DMS79 (cell line): Measurements from ENCODE around the gene RAB34.
"Not testable (repeated sequence)": the region's sequence is repeated elsewhere in the genome, so short reads cannot be mapped to it uniquely, and the experiment has no call there.

ENCODE experiments used
- DNase-seq: peaks from one replicate; lab custom pipeline; 2025; lab: John Stamatoyannopoulos, UW

Gene RAB34

DNA sequence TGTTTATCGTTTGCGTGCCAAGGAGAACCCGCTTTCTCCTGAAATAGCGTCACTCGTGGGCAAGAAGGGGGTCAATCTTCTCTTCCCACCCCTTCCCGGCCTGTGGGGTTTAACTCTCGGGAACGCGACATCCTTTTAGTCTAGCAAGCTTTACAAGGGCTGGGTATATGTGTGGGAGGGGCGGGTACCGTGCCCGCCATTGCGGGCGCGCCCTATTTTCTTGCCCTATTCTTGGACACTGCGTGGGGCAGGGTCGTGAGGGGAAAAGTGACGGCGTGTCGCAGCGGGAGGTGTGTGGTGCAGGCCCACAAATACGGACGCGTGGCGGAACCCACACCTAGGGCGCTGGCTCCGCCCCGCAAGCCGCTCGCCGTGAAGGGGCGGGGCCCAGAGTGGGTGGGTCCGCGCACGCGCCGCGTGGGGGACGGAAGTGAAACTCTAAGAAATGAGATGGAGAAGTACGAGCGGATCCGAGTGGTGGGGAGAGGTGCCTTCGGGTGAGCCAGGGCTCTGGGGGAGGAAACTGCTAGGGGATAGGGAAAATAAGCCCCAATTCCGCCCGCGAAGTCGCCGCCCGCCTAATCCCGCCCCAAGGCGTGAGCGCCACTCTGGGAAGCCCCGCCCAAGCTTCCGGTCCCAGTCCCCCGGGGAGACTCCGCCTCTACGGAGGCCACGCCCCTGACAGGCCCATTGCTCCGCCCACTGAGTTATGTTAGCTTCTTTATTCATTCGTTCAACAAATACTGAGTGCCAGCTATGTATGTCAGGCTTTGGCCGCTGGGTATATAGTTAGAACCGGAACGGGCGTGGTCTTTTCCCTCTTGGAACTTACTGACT lies 10.9 kb upstream of the RAB34 start, which contains the start of gene NEK8:
Gene NEK8 (plus strand): TSS at position 425 of the 837 bp plus-strand sequence. CDS start 26 bp downstream, at position 451.
- DNase-seq = peak; percentile 81

DNA sequence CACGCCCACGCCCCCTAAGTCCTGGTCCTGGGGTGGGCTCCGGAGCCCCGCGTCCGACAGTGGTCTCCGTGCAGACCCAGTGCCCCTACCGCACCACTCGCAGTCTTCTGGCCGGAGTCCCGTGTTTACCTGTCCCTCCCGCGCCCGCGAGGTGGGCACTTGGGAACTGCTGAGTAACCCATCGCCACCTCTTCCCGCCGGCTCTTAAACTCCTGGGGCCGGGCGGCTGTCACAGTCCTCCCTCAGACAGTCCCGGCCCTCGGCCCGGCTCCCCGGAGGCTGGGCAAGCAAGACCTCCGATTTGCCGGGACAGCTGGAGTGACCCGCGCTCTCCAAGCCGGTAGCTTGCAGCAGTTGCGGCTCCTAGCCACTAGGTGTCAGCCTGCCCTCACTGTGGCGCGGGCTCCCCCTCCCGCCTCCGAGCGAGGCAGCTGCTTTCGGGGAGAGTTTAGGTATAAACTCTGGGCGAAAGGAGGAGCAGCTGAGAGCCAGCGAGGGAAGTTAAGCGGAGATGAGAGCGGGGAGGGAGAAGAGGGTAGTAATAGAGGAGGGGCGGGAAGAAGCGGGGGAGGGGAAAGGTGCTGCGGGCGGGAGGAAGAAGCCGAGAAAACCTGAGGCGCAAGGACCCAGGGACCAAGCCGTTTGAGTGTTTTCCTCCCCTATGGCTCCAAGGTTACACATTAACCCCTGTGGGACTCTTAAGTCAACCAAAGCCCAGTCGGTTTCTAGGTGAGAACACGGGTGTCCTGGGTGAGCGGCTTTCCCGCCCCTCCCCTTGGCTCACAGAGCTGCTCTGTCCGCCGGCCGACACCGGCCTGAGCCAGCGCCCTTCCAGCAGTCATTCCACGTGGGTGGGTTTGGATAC lies 9.2 kb upstream of the RAB34 start:
- peak; percentile 92 for DNase-seq

DNA sequence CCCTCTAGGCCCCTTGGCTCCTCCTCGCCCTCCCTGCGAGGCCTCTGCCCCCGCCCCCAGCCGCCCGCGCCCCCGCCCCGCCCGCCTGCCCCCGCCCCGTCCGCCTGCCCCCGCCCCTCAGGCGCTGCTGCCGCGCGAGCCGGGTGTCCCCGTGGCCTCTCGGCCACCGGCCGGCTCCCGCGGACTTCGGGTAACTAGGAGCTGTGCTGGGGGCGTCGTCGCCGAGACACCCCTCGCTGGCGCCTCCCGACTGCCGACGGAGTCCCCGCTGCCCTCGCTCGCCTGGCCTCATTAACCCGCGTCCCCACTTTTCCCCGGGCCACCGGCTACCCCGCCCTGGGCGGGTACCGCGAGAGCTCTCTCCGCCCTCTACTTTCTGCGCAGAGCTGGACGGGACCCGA lies 8.6 kb upstream of the RAB34 start, which contains the start of gene TLCD1:
Gene TLCD1 (minus strand): TSS at position 8 of the 401 bp plus-strand sequence. CDS start 136 bp downstream, outside the sequence.
- DNase-seq = no peak

DNA sequence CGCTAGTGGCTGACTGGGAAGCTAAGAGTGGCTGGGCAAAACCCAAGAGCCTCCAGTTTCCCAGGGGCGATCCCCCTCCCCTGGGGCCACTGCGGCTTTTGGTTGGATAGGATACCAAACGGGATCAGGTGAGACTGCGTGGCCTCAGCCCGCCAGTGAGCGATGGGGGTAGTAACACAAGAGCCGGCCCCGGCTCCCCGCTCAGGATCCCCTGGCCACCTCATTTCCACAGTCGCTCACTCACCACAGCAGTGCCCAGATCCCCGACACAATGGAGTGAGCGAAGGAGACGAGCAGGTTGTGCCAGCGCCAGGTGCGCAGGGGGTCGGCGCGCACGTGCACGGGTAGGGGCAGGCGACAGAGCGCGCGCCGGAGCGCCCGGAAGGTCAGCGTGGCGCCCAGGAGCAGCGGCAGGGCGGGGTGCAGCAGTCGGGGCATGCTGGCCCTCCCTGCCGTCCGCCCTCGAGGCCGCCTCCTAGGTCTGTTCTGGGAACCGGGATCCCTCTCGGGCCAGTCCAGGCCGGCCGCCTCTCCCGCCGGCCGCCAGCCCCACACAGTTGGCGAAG lies 8.1 kb upstream of the RAB34 start:
- DNase-seq = peak; percentile 63

DNA sequence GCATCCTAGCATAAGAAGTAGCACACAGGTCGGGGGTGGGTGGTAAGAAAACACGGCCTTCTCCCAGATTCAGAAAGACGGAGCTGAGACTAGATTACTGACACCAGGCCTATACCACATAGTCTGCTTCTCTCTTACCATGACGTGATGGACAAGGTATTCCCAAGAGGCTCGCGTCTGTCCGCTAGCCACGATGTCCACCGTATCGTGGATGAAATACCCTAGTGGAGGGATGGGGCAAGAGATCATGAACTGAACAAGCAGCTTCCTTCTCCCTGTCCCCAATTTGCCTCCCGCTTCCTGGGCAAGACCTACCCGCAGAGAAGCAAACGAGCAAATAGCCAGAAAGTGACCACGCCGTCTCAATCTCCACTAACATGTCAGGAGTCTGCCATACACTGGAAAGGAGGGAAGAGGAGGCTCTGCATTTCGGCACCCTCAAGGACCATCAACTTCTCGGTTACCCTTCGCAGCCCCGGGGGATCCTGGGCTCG lies 7.5 kb upstream of the RAB34 start:
- DNase-seq = no peak

DNA sequence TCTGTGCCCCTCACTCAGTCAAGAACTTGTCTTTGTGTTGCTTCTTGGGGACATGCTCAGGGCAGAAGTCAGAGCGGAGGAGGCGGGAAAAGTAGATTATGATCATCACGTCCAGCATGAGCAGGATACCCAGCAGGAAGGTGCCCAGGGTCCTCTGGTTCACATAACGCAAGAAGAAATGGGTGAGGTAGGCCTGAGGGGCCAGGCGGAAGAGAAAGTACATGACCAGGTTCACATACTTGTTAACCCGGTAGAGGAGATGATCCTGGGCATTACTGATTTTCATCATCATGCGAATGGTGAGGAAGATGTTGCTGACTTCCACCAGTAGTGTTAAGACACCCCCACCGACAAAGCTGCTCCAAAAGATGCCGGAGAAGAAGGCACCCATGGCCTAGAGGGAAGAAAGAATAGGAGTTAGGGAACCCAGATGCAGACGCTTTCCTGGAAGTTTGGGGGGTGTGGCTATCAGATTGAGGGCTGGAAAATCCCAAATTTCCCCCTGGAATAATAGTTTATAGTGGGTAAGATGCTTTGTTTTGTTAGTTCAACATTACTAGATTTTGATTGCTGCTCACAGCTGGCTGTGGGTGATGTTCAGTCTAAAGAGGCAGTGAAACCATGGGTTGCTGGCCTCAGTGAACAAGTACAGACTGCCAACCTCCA lies 7.0 kb upstream of the RAB34 start:
- no peak for DNase-seq

DNA sequence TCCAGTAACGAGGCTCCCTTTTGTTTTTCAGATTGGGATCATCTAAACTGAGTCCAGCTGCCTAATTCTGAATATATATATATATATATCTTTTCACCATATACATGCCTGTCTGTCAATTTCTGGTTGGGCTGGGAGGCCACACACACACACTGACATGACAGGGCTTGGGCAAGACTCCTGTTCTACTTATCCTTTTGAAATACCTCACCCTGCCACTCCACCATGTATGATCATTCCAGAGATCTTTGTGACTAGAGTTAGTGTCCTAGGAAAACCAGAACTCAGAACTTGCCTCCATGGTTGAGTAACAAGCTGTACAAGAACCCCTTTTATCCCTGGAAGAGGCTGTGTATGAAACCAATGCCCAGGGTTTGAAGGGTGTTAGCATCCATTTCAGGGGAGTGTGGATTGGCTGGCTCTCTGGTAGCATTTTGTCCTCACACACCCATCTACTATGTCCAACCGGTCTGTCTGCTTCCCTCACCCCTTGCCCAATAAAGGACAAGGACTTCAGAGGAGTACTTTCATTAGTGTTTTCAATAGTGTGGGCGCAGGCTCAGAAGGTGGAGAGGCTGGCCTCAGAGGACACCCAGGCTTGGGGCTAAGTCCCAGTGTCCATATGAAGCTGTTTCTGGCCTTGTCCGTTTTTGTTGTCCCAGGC lies 6.3 kb upstream of the RAB34 start:
- not testable (repeated sequence) for DNase-seq

DNA sequence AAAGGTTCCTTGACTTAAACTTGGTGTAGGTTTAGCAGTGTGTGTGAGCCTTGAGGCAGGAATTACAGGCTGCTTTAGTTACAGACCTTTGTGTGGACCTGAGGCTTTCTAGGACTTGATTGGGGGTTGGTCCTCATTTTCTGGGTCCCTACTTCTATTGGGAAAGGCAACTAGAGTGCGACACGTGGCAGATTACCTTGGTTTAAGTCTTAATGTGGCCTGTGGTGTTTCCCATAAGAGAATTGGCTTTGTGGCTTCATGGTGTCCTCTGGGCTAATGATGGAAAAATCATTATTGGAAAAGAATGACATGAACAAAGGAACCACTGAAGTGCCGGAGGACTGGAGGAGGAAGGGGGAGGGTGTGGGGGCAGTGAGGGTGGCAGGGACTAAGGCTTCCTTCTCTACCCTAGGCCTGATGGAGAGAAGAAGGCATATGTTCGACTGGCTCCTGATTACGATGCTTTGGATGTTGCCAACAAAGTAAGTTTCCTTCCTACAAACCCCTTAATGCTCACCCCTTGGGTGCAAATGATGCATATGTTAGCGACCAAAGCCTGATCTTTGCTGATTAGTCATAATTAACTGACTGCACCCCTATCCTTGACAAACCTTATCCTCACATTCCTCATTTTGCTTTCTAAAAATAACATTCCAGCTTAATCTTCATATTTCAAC lies 5.6 kb upstream of the RAB34 start:
- no peak for DNase-seq

DNA sequence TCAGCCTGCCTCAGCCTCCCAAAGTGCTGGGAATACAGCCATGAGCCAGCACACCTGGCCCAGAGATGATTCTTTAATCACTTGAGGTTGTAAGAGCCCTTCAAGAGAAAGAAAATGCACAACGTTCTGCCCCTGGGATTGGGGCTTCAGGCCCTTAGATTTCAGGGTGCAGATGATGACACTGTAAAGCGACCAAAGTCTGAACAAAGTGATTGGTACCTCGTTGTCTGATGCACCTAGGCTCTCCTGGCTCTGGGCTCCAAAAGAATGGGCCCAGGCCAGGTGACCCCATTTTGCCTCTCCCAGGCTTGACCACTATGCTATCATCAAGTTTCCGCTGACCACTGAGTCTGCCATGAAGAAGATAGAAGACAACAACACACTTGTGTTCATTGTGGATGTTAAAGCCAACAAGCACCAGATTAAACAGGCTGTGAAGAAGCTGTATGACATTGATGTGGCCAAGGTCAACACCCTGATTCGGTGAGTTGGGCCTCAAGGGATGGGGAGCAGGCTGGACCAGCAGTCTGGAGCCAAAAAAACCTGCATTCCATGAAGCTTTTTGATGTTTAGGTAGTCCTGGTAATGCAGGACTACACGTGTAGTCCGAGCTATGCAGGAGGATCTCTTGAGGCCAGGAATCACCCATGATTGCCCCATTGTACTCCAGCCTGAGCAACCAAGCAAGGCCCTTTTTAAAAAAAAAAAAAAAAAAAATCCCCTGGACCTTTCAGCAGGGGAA lies 4.9 kb upstream of the RAB34 start:
- no peak for DNase-seq

DNA sequence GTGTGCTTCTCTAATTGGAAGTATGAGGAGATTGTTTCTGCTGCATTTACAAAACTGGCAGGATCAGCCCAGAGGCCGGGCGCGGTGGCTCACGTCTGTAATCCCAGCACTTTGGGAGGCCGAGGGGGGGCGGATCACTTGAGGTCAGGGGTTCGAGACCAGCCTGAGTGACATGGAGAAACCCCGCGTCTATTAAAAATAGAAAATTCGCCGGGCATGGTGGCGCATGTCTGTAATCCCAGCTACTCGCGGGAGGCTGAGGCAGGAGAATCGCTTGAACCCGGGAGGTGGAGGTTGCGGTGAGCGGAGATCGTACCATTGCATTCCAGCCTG lies 3.3 kb upstream of the RAB34 start:
- not testable (repeated sequence) for DNase-seq

DNA sequence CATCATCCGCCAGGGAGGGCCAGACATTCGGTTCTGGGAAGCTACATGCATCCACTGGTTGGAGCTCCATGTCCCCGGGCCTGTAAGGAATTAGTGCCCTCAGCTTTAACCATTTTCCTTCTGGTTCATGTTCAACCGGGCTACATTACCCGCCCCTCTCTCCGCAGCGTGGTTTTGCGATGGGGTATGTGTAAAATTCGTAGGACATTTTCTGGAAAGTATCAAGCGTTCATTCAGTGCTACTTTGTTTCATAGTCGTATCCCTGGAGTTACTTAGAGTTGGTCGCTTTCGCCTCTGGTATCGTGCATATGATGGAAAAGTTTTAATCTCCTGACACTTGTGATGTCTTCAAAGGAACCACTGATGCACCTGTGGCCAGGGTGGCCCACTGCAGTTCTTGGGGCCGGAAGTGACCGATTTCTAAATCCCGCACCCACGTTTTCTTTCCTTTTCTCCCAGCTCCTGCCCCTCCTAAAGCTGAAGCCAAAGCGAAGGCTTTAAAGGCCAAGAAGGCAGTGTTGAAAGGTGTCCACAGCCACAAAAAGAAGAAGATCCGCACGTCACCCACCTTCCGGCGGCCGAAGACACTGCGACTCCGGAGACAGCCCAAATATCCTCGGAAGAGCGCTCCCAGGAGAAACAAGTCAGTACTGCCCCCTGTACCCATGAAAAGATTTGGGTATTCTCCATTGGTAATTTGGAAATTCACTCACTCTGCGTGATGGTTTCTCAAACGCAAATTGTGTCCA lies 2.8 kb upstream of the RAB34 start:
- no peak for DNase-seq

DNA sequence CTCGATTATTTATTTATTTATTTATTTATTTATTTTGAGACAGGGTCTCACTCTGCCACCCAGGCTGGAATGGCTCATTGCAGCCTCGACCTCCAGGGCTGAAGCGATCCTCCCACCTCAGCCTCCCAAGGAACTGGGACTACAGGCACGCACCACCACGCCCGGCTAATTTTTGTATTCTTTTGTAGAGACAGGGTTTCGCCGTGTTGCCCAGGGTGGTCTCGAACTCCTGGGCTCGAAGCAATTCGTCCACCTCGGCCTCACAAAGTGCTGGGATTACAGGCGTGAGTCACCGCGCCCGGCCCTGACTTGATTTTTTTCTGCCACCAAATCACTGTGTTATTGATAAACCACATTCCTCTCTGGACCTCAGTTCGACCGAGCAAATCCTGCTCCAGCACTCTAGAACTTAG lies 1.4 kb upstream of the RAB34 start:
- no peak for DNase-seq

DNA sequence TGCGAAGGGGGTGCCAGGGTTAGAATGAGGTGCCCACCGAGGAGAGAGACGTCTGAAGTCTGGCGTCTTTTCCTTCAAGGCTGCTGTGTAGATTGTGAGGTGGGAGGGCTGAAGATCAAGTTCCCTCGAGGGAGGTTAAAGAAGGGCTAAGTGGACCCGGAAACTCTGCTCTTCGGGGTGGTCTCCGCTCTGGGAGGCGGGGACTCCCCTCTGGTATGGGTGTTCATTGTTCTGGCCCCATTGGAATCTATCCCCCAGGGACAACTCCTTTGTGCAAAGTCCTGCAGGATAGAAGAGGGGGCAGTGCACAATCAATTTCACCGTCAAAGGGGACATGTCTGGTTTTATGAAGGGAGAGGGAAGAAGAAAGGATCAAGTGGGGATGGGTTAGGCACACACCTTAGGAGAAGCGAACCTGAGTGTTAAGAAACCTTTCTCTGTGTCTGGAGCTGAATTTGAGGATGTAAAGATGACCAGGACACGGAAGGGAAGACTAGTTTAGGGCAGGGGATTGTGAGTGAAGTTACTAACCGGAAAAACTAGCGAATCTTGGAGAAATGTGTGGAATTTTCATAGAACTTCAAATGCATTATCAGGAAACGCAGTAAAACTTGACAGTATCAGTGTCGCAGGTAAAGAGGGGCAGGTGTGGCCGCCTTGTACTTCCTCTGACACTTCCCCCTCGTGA lies 809 bp upstream of the RAB34 start:
- DNase-seq = peak; percentile 80

DNA sequence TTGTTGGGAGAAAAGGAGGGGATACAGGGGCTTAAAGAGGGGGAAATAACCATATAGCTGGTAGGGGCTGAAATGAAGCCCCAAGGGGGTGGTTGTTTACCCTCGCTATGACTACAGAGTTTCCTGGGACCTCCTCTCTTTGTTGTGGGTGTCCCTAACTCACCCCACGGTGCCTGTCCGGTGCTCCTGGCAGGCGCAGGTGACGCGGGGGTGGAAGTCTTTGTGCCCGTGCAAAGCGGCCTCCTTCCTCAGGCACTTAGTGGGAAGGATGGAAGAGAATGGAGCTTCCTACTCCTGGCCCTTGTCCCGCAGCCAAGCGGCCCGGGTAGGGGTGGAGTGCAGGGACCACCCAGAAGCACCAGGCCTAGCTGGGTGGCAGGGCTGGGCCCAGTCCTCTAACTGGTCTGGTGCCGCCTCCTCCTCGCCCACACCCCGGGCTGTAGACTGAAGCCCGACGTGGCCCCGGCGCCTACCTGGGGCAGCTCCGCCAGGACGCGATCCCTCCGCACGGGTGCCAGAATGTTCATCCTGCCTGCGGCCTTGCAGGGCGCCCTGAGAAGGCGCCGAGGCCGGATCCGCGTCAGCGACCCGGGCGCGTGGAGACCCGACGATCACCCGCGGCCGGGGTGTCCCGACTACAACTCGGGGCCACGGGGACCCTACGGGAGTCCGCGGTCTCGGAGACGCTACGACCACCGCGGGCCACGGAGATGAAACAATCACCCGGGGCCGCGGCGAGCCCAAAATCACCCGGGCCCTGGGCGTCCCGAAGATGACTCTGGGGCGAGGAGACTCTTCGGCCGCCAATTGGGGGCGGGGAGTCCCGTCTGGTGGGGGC lies 709 bp downstream of the RAB34 start:
- DNase-seq = no peak

DNA sequence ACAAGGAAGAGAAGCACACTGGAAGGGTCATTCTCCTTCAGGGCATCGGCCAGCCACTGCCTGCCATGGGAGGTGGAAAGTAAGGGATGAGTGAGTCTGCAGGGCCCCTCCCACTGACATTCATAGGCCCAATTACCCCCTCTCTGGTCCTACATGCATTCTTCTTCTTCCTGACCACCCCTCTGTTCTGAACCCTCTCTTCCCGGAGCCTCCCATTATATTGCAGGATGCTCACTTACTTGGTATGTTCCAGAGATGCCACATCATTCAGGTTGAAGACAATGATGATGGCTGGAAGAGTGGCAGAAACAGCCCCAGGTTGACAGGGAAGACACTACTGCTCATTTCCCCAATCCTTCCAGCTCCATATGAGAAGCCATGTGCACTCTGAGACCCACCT lies 2.5 kb downstream of the RAB34 start:
- no peak for DNase-seq

DNA sequence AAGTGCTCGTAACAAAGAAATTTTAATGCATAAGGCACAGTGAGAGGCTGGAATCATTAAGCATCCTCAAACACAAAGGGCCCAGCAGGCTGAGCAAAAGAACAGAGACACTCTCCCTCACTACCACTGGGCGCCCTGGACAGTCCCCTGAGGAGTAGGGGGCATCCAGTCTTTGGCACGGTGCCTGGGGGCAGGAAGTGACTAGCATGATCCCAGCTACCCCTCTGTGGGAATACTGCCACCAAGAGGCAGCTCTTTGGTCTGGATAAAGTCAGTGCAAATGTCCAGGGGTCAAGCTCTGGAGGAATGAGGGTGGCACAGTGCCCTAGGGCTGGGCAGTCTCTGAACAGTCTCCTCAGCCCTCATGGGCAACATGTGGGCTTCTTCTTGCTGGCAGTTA lies 3.4 kb downstream of the RAB34 start:
- DNase-seq = no peak

DNA sequence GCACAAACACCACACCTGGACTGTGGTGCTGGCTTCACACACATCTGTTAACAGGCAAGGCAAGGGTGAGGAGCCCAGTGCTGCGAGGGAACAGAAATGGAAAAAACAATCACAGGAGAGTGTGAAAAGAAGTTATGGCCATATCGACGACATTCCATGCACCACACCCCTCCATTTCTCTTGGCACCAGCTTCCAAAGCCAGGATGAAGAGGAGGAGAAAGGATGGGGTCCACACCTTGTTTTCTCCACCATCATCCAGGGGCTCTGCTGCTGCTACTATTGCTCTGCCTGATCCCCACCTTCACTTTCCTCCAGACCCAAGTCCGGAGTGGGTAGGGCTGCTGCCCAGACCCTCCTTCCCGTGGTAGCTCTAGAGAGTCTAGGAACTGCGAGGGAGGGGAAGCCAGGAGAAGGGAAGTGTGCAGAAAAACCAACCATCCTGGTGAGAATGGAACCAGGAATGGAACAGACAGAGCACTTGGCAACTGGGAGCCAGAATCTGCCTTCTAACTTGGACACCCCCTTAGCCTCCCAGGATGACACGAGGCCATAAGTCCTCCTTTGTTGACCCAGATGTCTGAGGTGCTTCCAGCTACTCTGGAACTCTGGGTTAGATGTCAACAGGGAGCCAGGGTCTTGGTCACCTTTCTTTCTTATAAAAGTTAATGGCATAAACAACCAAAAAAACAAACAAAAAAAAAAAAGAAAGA lies 4.8 kb downstream of the RAB34 start:
- DNase-seq = no peak
